HAP-1 (cell line): Measurements from ENCODE around the gene ANO9.

Experiments used
- DNase-seq, 2 experiments: peaks; one replicate each; pipeline ENCODE4 v3.0.0-alpha.2; 2016 to 2020; ENCODE audit warnings: low spot score in 2 of 2
- H3K27me3 ChIP-seq: fragments of 250-450 bp; sonication (Bioruptor Pico); 2 replicates; pipeline ENCODE4 v1.5.1; 2020; ENCODE audit warnings: low read depth, mild to moderate bottlenecking, moderate library complexity
- H3K36me3 ChIP-seq: fragments of 250-450 bp; sonication (Bioruptor Pico); replicated peaks from 2 replicates; pipeline ENCODE4 v1.5.1; 2020; ENCODE audit warnings: mild to moderate bottlenecking
- H3K4me1 ChIP-seq: fragments of 250-450 bp; sonication (Bioruptor Pico); 2 replicates; pipeline ENCODE4 v1.5.1; 2020; ENCODE audit warnings: mild to moderate bottlenecking
- H3K4me3 ChIP-seq: fragments of 250-450 bp; sonication (Bioruptor Pico); 2 replicates; pipeline ENCODE4 v1.5.1; 2020; ENCODE audit warnings: mild to moderate bottlenecking, moderate library complexity
- H3K9me3 ChIP-seq: fragments of 250-450 bp; sonication (Bioruptor Pico); 2 replicates; pipeline ENCODE4 v1.5.1; 2020; ENCODE audit warnings: mild to moderate bottlenecking, moderate library complexity
- in situ Hi-C: fragments of 300-500 bp; cut with MboI; formaldehyde crosslinking; loops from 3 replicates; pipeline ENCODE4 v1.14.3; 2020; ENCODE audit warnings: low sequenced_read_pairs, inconsistent platforms, mixed read lengths

The ANO9 gene

GRCh38 chr11:441418-442274 lies at the start of gene ANO9:
Gene ANO9, minus strand, starts transcription at chr11:442011. Its CDS starts 85 bp downstream, at chr11:441926.
- H3K4me1 ChIP-seq = no peaks in the 10 kb centered on the region; the same call in 1 of the 2 replicates
- peak in 1 of 2 experiments; percentile 58 for DNase-seq
- H3K27me3 ChIP-seq = no peaks in the 10 kb centered on the region

DNA sequence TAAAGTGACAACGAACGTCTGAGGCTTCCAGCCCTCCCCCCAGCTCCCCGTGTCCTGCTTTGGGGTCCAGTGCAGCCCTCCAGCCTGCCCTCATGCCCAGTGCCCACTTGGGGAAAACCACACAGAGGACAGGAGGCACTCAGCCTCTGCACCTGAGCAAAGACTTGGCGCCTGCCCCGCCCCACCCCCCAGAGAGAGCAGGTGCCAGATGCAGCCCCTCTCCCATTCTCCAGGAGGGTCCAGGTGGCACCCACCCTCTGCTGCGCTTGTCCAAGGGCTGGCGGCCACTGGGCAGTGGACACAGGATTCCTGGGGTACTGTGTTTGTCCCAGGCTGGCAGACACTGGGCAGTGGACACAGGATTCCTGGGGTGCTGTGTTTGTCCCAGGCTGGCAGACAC lies 49.5 kb upstream of the ANO9 start:
- DNase-seq = no peak
- H3K9me3 ChIP-seq = no peaks in the 10 kb centered on the region
- H3K4me3 ChIP-seq = no peak overlapping the region
- no peaks in the 10 kb centered on the region for H3K4me1 ChIP-seq
- peaks cover 34% of the 10 kb centered on the region for H3K36me3 ChIP-seq
- in situ Hi-C loops = no loop called here
- H3K27me3 ChIP-seq = no peaks in the 10 kb centered on the region

More at GRCh38 chr11:441418-442274, at the start of gene ANO9:
- Histone ChIP-seq H3K9me3 (0 out of 2 replicates have a peak, but pooled peaks cover 5% of the 10 kb centered on the region), H3K4me3 (0 out of 2 replicates have a peak within 1 kb of the TSS, but pooled peaks have one; percentile 3), H3K36me3 (no peaks in the 10 kb centered on the region)
- in situ Hi-C loops = no loop called here

DNA sequence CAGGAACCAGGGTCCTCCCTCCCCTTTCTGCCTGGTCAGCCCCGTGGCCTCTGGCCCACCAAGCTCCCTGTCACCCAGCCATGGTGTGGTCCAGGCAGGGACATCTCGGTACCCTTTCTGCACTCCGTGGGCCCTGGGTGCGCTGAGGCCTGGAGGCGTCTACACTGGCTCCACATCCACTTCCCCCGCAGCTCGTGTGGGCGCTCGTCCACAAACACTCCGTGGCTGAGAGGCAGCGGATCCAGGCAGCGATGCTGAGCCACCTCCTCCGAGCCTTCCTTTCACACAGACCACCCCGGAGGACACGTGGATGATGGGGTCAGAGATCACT lies 49.1 kb upstream of the ANO9 start:
- Histone ChIP-seq H3K4me1 (no peaks in the 10 kb centered on the region), H3K27me3 (no peaks in the 10 kb centered on the region), H3K4me3 (no peak overlapping the region), H3K36me3 (peaks cover 30% of the 10 kb centered on the region), H3K9me3 (no peaks in the 10 kb centered on the region)
- in situ Hi-C loops = no loop called here
- no peak for DNase-seq

GRCh38 chr11:490186-490929 lies 48.5 kb upstream of the ANO9 start:
- DNase-seq = no peak
- in situ Hi-C loops = no loop called here

GRCh38 chr11:489610-490185 lies 47.9 kb upstream of the ANO9 start:
- peaks cover 21% of the 10 kb centered on the region for H3K36me3 ChIP-seq
- no peaks in the 10 kb centered on the region for H3K9me3 ChIP-seq
- in situ Hi-C loops = no loop called here
- H3K27me3 ChIP-seq = no peaks in the 10 kb centered on the region
- no peaks in the 10 kb centered on the region for H3K4me1 ChIP-seq
- no peak overlapping the region for H3K4me3 ChIP-seq
- no peak for DNase-seq

More at GRCh38 chr11:490186-490929, 48.5 kb upstream of the ANO9 start:
- Histone ChIP-seq H3K36me3 (peaks cover 24% of the 10 kb centered on the region), H3K4me1 (no peaks in the 10 kb centered on the region), H3K4me3 (no peak overlapping the region), H3K9me3 (no peaks in the 10 kb centered on the region), H3K27me3 (no peaks in the 10 kb centered on the region)

- peaks cover 15% of the 10 kb centered on the region for H3K36me3 ChIP-seq
- no peak for DNase-seq
- no peaks in the 10 kb centered on the region for H3K27me3 ChIP-seq
- no peaks in the 10 kb centered on the region for H3K4me1 ChIP-seq
- no peaks in the 10 kb centered on the region for H3K9me3 ChIP-seq
- in situ Hi-C loops = no loop called here
- no peak overlapping the region for H3K4me3 ChIP-seq
Observed at GRCh38 chr11:488992-489391, 47.2 kb upstream of the ANO9 start.

- no peak for DNase-seq
- in situ Hi-C loops = no loop called here
Observed at GRCh38 chr11:488579-488978, 46.8 kb upstream of the ANO9 start.

GRCh38 chr11:488062-488461 lies 46.3 kb upstream of the ANO9 start:
- in situ Hi-C loops = no loop called here
- Histone ChIP-seq H3K9me3 (no peaks in the 10 kb centered on the region), H3K27me3 (no peaks in the 10 kb centered on the region), H3K4me1 (no peaks in the 10 kb centered on the region), H3K4me3 (no peak overlapping the region), H3K36me3 (peaks cover 10% of the 10 kb centered on the region)
- no peak for DNase-seq

More at GRCh38 chr11:488579-488978, 46.8 kb upstream of the ANO9 start:
- H3K9me3 ChIP-seq = no peaks in the 10 kb centered on the region
- H3K4me1 ChIP-seq = no peaks in the 10 kb centered on the region
- no peaks in the 10 kb centered on the region for H3K27me3 ChIP-seq
- H3K36me3 ChIP-seq = peaks cover 13% of the 10 kb centered on the region
- H3K4me3 ChIP-seq = no peak overlapping the region

DNA sequence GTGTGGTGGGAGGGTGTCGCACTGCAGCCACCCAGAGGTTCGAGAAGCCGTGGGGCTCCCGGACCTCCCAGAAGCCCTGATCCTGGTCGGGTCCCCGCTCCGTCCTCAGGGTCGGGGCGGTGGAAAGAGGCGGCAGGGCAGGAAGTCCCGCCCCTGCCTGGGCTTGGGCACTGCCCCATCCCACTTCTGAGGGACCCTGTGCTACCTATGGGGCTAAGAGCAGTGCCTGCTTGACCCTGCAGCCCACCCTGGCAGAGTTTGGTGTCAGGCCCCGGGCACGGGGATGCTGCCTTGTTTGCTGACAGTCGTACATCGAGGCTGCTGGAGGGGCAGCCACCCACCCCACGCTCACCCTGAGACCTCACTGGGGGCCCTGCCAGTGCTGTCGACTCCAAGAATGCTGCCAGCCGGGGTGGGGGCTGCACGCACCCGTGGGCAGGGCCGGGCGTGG lies 45.8 kb upstream of the ANO9 start:
- DNase-seq = no peak
- Histone ChIP-seq H3K4me3 (no peak overlapping the region), H3K36me3 (peaks cover 8% of the 10 kb centered on the region), H3K27me3 (no peaks in the 10 kb centered on the region), H3K4me1 (no peaks in the 10 kb centered on the region), H3K9me3 (no peaks in the 10 kb centered on the region)
- in situ Hi-C loops = no loop called here

GRCh38 chr11:486189-486588 lies 44.4 kb upstream of the ANO9 start:
- Histone ChIP-seq H3K4me3 (no peak overlapping the region), H3K36me3 (peaks cover 5% of the 10 kb centered on the region; the same call in 1 of the 2 replicates), H3K27me3 (no peaks in the 10 kb centered on the region), H3K9me3 (no peaks in the 10 kb centered on the region), H3K4me1 (no peaks in the 10 kb centered on the region)
- no peak for DNase-seq
- in situ Hi-C loops = no loop called here

DNA sequence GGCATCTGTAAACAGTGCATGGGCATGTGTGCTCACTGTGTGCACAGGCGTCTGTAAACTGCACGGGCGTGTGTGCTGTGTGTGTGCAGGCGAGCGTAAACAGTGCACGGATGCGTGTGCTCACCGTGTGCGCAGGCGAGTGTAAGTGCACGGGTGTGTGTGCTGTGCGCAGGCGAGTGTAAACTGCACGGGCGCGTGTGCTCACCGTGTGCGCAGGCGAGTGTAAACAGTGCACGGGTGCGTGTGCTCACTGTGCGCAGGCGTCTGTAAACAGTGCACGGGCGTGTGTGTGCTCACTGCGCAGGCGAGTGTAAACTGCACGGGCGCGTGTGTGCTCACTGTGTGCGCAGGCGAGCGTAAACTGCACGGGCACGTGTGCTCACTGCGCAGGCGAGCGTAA lies 42.8 kb upstream of the ANO9 start:
- no peaks in the 10 kb centered on the region for H3K27me3 ChIP-seq
- DNase-seq = no peak
- no peaks in the 10 kb centered on the region for H3K36me3 ChIP-seq
- H3K4me3 ChIP-seq = no peak overlapping the region
- no peaks in the 10 kb centered on the region for H3K9me3 ChIP-seq
- in situ Hi-C loops = no loop called here
- no peaks in the 10 kb centered on the region for H3K4me1 ChIP-seq

- no peak for DNase-seq
- H3K4me3 ChIP-seq = no peak overlapping the region
- H3K9me3 ChIP-seq = no peaks in the 10 kb centered on the region
- H3K4me1 ChIP-seq = no peaks in the 10 kb centered on the region
- H3K36me3 ChIP-seq = no peaks in the 10 kb centered on the region
- in situ Hi-C loops = no loop called here
- H3K27me3 ChIP-seq = no peaks in the 10 kb centered on the region
Observed at GRCh38 chr11:479311-479710, 37.5 kb upstream of the ANO9 start.

DNA sequence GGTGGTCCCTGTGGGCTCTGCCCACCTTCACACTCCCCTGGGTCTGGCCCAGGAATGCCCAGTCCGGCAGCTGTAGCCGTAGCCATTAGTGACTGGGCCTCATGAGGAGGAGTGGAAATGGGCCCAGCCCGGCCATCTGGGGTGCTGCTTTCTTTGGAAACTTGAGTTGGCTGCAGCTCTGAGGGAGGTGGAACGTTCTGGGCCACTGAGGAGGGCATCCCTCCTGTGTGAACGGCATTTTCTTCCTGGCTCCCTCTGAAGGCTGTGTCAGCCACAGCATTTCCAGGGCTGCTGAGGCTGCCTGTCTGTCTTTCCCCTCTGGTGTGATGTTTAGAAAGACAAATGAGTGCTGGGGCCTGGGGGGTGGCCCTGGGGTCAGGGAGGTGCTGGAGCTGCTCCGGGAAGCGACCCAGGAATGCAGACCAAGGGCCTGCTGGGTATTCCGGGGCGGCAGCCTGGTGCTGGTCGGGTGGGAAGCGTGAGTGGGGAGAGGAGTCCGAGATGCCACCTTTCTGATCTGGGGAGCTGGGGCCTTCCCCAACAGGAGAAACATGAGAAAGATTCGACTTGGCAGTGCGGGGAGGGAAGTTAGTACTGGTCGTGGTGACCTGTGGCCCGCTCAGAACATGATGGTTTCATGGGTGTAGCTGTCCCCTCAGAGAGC lies 35.4 kb upstream of the ANO9 start:
- in situ Hi-C loops = no loop called here

More for the DNA sequence above, 35.4 kb upstream of the ANO9 start:
- Histone ChIP-seq H3K4me3 (no peak overlapping the region), H3K27me3 (no peaks in the 10 kb centered on the region), H3K9me3 (no peaks in the 10 kb centered on the region), H3K36me3 (no peaks in the 10 kb centered on the region), H3K4me1 (no peaks in the 10 kb centered on the region)
- DNase-seq = no peak
